WERI-Rb-1 (cell line): ENCODE data around the gene LRP6.
"Not testable (repeated sequence)": the region's sequence is repeated elsewhere in the genome, so short reads cannot be mapped to it uniquely, and the experiment has no call there.

ENCODE experiments used
- DNase-seq: peaks from one replicate; pipeline ENCODE4 v3.0.0-alpha.2; 2020
- H3K27ac ChIP-seq: fragments of 250-450 bp; sonication (Bioruptor Pico); 2 replicates; pipeline ENCODE4 v1.5.1; 2020; ENCODE audit warnings: mild to moderate bottlenecking, moderate library complexity
- H3K27me3 ChIP-seq: fragments of 250-450 bp; sonication (Bioruptor Pico); 2 replicates; pipeline ENCODE4 v1.5.1; 2021; ENCODE audit warnings: mild to moderate bottlenecking, low read depth, moderate library complexity; ENCODE audit not compliant: insufficient read depth, severe bottlenecking
- H3K36me3 ChIP-seq: fragments of 250-450 bp; sonication (Bioruptor Pico); 2 replicates; pipeline ENCODE4 v1.5.1; 2020; ENCODE audit warnings: mild to moderate bottlenecking, moderate library complexity
- H3K4me3 ChIP-seq: 2 replicates; pipeline ENCODE4 v1.5.1; 2011; ENCODE audit warnings: low read depth, mild to moderate bottlenecking, control low read depth, low read length
- H3K9me3 ChIP-seq: fragments of 250-450 bp; sonication (Bioruptor Pico); 2 replicates; pipeline ENCODE4 v1.5.1; 2021; ENCODE audit warnings: mild to moderate bottlenecking, moderate library complexity; ENCODE audit not compliant: severe bottlenecking
- TF ChIP-seq, protein P1 (sequence below): IDR thresholded peaks from 2 replicates; pipeline ENCODE4 v1.5.1; 2011; ENCODE audit warnings: low read depth, mild to moderate bottlenecking, control low read depth, inconsistent platforms, low read length

Gene LRP6

GRCh38 chr12:12266873-12267741 lies at the start of gene LRP6:
Gene LRP6 (minus strand): TSS chr12:12267044. CDS start chr12:12266735, 309 bp downstream.
- peak within 1 kb of the TSS; percentile 91 for H3K4me3 ChIP-seq
- H3K27me3 ChIP-seq: no peaks in the 10 kb centered on the region
- no peaks in the 10 kb centered on the region for H3K9me3 ChIP-seq
- peak; percentile 92 for DNase-seq
- TF ChIP-seq, protein P1, sequence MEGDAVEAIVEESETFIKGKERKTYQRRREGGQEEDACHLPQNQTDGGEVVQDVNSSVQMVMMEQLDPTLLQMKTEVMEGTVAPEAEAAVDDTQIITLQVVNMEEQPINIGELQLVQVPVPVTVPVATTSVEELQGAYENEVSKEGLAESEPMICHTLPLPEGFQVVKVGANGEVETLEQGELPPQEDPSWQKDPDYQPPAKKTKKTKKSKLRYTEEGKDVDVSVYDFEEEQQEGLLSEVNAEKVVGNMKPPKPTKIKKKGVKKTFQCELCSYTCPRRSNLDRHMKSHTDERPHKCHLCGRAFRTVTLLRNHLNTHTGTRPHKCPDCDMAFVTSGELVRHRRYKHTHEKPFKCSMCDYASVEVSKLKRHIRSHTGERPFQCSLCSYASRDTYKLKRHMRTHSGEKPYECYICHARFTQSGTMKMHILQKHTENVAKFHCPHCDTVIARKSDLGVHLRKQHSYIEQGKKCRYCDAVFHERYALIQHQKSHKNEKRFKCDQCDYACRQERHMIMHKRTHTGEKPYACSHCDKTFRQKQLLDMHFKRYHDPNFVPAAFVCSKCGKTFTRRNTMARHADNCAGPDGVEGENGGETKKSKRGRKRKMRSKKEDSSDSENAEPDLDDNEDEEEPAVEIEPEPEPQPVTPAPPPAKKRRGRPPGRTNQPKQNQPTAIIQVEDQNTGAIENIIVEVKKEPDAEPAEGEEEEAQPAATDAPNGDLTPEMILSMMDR: no peak
- peak within 1 kb of the TSS; percentile 99 for H3K27ac ChIP-seq
- H3K36me3 ChIP-seq: no peaks in the 10 kb centered on the region

DNA sequence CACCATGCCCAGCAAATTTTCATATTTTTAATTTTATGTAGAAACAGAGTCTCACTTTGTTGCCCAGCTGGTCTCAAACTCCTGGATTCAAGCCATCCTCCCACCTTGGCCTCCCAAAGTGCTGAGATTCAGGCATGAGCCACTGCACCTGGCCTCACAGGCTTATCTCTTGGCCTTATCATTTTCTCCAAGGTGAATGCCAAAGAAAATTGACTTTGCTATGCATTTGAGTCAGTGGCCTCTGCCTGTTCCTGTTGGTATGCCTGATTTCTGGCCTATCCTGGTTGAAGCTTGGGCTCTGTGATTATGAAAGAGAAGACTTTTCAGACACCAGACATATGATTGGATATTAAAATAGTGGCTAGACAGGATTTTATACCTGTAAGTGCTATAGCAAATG lies 49.0 kb upstream of the LRP6 start:
- Histone ChIP-seq H3K9me3 (no peaks in the 10 kb centered on the region), H3K36me3 (no peaks in the 10 kb centered on the region), H3K27ac (no peak overlapping the region), H3K4me3 (no peak overlapping the region), H3K27me3 (no peaks in the 10 kb centered on the region)
- no peak for DNase-seq
- TF ChIP-seq, protein P1: no peak

DNA sequence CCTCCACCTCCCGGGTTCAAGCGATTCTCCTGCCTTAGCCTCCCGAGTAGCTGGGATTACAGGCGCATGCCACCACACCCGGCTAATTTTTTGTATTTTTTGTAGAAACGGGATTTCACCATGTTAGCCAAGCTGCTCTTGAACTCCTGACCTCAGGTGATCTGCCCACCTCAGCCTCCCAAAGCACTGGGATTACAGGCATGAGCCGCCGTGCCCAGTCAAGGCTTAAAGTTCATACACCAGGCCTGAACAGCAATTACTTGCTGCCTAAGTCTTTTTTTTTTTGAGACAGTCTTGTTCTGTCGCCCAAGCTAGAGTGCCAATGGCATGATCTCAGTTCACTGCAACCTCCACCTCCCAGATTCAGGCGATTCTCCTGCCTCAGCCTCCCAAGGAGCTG lies 43.9 kb upstream of the LRP6 start:
- not testable (repeated sequence) for H3K4me3 ChIP-seq, H3K9me3 ChIP-seq, H3K36me3 ChIP-seq, DNase-seq, H3K27me3 ChIP-seq, H3K27ac ChIP-seq

DNA sequence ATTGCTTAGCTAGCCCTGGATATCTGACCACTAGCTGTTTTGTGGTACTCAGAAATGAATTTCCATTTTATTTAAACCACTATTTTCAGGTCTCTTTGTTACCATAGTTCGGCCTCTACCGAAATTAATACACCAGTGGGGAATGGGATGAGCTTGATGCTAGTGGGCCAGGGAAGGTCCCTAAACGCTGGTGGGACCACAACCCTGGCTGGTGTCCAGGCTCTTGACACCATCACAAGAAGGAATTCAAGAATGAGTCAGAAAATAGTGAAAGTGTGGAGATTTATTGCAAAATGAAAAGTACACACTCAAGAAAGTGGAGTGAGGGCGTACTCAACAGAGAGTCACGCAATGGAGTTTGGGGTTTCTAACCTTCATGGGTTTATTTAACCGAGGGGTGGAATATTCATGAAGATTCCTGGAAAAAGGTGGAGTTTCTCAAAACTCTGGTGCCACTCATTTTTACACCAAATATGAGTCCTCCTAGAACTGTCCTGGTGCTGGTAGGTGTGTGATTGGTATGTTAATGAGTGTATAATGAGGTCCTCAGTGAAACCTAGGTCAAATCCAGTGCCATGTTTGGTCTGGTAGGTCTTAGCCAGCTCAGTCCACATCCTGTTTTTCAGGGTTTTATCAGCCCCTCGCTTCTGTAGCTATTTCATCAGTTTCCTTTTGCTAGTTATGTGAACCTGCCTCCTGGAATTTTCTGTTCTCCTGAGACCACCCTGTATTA lies 38.9 kb upstream of the LRP6 start:
- Histone ChIP-seq H3K9me3 (no peaks in the 10 kb centered on the region), H3K4me3 (no peak overlapping the region), H3K27me3 (no peaks in the 10 kb centered on the region), H3K27ac (no peak overlapping the region), H3K36me3 (no peaks in the 10 kb centered on the region)
- DNase-seq: no peak
- TF ChIP-seq, protein P1: no peak

- H3K4me3 ChIP-seq: no peak overlapping the region
- DNase-seq: no peak
- no peak overlapping the region for H3K27ac ChIP-seq
- no peaks in the 10 kb centered on the region for H3K36me3 ChIP-seq
- H3K27me3 ChIP-seq: no peaks in the 10 kb centered on the region
- TF ChIP-seq, protein P1: no peak
- no peaks in the 10 kb centered on the region for H3K9me3 ChIP-seq
These were observed 36.1 kb upstream of the LRP6 start for GRCh38 chr12:12302976-12303375.

GRCh38 chr12:12301122-12301521 lies 34.3 kb upstream of the LRP6 start:
- no peaks in the 10 kb centered on the region for H3K9me3 ChIP-seq
- H3K27me3 ChIP-seq: no peaks in the 10 kb centered on the region
- TF ChIP-seq, protein P1: no peak
- no peak overlapping the region for H3K4me3 ChIP-seq
- no peaks in the 10 kb centered on the region for H3K36me3 ChIP-seq
- no peak for DNase-seq
- H3K27ac ChIP-seq: no peak overlapping the region
